Spinal cord (tissue), 10 donors: ENCODE measurements around the gene ENTREP3. TPM values are rescaled to one million over a fixed set of nuclear protein-coding genes. Genes with fewer than 3 reads are reported as not detected.
"Not testable (repeated sequence)": the region's sequence is repeated elsewhere in the genome, so short reads cannot be mapped to it uniquely, and the experiment has no call there.

Experiments used
- DNase-seq, 6 donors: peaks; one replicate each; pipeline versions ENCODE4 v3.0.0 to v3.0.0-alpha.2; 2013 to 2015; ENCODE audit warnings: low spot score in 6 of 6, low read depth in 4 of 6
- H3K27ac ChIP-seq: one replicate; pipeline ENCODE4 v1.5.1; 2013; ENCODE audit warnings: low read depth, low read length, control low read depth
- H3K27me3 ChIP-seq: one replicate; pipeline ENCODE4 v1.6.1; 2013; ENCODE audit warnings: low read length; ENCODE audit not compliant: control insufficient read depth, insufficient read depth
- H3K36me3 ChIP-seq: one replicate; pipeline ENCODE4 v1.6.1; 2013; ENCODE audit warnings: low read length; ENCODE audit not compliant: control insufficient read depth, insufficient read depth
- H3K4me1 ChIP-seq: one replicate; pipeline ENCODE4 v1.6.1; 2013; ENCODE audit warnings: low read length; ENCODE audit not compliant: control insufficient read depth, insufficient read depth
- H3K4me3 ChIP-seq: one replicate; pipeline ENCODE4 v1.5.1; 2013; ENCODE audit warnings: low read depth, low read length, control low read depth
- H3K9me3 ChIP-seq: one replicate; pipeline ENCODE4 v1.6.1; 2013; ENCODE audit warnings: low read length; ENCODE audit not compliant: control insufficient read depth, insufficient read depth
- WGBS: methylation state at CpG from one replicate; pipeline ENCODE4 v1.1.5; 2013; ENCODE audit warnings: missing lambda C conversion rate; ENCODE audit not compliant: insufficient coverage; 5-methylcytosine and 5-hydroxymethylcytosine counted together
- polyA plus RNA-seq, 2 donors: library from polyadenylated mRNA; unstranded; fragments of 120-200 nt; gene quantifications; one replicate each; pipeline ENCODE4 v1.2.1, GENCODE V29; 2013; ENCODE audit not compliant: insufficient read length in 2 of 2
- total RNA-seq, 2 donors: library from RNA; depleted of rRNA in 1 of 2; stranded (reverse); fragments of 120-200 nt in 1 of 2; fragments of >200 nt in 1 of 2; gene quantifications; one replicate each; pipeline versions ENCODE4 v1.2.3 to v1.2.4, GENCODE V29; 2013 to 2014
- donor health status: healthy.

Gene ENTREP3
- total and polyA plus RNA-seq, 4 donors: 8.5 to 42.5 (median 20.2) TPM

GRCh38 chr1:155254228-155254713 lies 1.0 kb downstream of the ENTREP3 start:
- Histone ChIP-seq H3K4me3 (peak overlapping the region; percentile 81), H3K27me3 (no peaks in the 10 kb centered on the region), H3K4me1 (peaks cover 56% of the 10 kb centered on the region), H3K27ac (peak overlapping the region; percentile 98), H3K9me3 (no peaks in the 10 kb centered on the region), H3K36me3 (peaks cover 64% of the 10 kb centered on the region)
- 11% methylated on average over 11 of the region's 12 CpGs for WGBS
- peak in 1 of 6 donors; percentile 47 for DNase-seq

GRCh38 chr1:155253797-155254196 lies 1.5 kb downstream of the ENTREP3 start:
- DNase-seq: no peak
- Histone ChIP-seq H3K27me3 (no peaks in the 10 kb centered on the region), H3K27ac (peak overlapping the region; percentile 98), H3K36me3 (peaks cover 64% of the 10 kb centered on the region), H3K9me3 (no peaks in the 10 kb centered on the region), H3K4me3 (peak overlapping the region; percentile 81), H3K4me1 (peaks cover 56% of the 10 kb centered on the region)
- 60% methylated on average over 3 of the region's 5 CpGs for WGBS

GRCh38 chr1:155253208-155253607 lies 2.1 kb downstream of the ENTREP3 start:
- Histone ChIP-seq H3K36me3 (peaks cover 64% of the 10 kb centered on the region), H3K27me3 (no peaks in the 10 kb centered on the region), H3K9me3 (no peaks in the 10 kb centered on the region), H3K4me3 (no peak overlapping the region), H3K4me1 (peaks cover 56% of the 10 kb centered on the region), H3K27ac (peak overlapping the region; percentile 98)
- DNase-seq: no peak
- WGBS: 75% methylated on average over 5 of the region's 5 CpGs

GRCh38 chr1:155251566-155251965 lies 3.7 kb downstream of the ENTREP3 start:
- DNase-seq: no peak
- no peak overlapping the region for H3K27ac ChIP-seq
- no peaks in the 10 kb centered on the region for H3K27me3 ChIP-seq
- H3K4me1 ChIP-seq: peaks cover 56% of the 10 kb centered on the region
- no peak overlapping the region for H3K4me3 ChIP-seq
- WGBS: 85% methylated on average over 4 of the region's 7 CpGs
- no peaks in the 10 kb centered on the region for H3K9me3 ChIP-seq
- peaks cover 69% of the 10 kb centered on the region for H3K36me3 ChIP-seq

DNA sequence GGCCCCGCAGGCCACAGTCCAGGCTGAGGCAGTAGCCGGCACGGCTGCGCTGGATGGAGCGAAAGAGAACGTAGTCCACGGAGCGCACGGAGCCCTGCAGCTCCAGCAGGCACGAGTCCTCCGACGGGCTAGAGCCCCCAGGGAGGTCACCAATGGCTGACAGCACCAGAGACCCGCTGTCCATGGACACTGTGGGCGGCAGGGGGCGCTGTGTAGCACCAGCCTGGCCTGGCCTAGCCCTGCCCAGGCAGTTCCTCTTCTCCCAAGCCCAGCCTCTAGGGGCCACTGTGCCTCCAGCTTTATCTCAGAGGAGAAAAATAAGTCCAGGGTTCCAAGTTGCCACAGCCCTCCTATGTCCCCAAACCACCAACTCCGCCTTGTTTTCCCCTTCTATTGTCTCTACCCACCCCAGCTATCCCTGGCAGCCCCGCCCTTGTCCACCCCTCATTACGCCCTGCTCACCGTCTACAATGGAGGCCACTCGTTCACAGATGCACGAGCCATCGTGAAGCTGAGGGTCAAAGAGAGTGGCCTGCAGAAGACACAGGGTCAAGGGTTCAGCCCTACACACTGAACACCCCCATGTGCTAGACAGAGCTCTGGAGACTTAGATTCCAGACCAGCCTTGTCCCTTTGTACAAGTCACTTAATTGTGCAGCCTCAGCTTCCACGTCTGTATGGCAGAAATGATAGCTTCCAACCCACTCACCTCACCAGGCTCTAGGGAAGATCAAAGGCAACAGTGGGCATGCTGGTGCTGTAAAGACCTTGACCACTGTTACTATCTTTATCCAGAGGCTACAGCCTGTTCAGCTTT lies 4.4 kb downstream of the ENTREP3 start:
- Histone ChIP-seq H3K27ac (no peak overlapping the region), H3K4me3 (peak overlapping the region; percentile 50), H3K9me3 (no peaks in the 10 kb centered on the region), H3K4me1 (peaks cover 49% of the 10 kb centered on the region), H3K27me3 (no peaks in the 10 kb centered on the region), H3K36me3 (peaks cover 61% of the 10 kb centered on the region)
- WGBS: 15% methylated on average over 23 of the region's 23 CpGs
- peak in 3 of 6 donors; percentile 86 to 97 (median 96) for DNase-seq

DNA sequence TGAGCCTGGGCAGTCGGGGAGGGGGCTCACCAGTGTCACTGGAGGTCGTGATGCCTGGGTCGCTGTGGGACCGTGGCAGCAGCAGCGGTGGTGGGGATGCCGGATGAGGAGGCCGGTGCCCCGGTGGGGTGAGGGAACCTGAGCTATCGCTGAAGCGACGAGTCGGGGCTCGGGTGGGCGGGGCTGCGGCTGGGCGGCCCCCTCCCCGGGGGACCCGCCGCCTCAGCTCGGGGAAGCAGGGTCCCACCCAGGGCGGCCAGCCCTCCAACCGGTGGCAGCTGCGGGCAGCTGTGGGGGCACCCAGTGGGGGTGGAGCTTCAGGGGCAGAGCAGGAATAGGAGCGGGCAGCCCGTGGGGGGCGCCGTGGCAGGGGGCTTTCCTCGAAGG lies 5.0 kb downstream of the ENTREP3 start:
- no peak for DNase-seq
- Histone ChIP-seq H3K36me3 (peaks cover 58% of the 10 kb centered on the region), H3K4me3 (peak overlapping the region; percentile 50), H3K4me1 (peaks cover 45% of the 10 kb centered on the region), H3K27ac (no peak overlapping the region), H3K27me3 (no peaks in the 10 kb centered on the region), H3K9me3 (no peaks in the 10 kb centered on the region)
- 30% methylated on average over 24 of the region's 28 CpGs for WGBS

DNA sequence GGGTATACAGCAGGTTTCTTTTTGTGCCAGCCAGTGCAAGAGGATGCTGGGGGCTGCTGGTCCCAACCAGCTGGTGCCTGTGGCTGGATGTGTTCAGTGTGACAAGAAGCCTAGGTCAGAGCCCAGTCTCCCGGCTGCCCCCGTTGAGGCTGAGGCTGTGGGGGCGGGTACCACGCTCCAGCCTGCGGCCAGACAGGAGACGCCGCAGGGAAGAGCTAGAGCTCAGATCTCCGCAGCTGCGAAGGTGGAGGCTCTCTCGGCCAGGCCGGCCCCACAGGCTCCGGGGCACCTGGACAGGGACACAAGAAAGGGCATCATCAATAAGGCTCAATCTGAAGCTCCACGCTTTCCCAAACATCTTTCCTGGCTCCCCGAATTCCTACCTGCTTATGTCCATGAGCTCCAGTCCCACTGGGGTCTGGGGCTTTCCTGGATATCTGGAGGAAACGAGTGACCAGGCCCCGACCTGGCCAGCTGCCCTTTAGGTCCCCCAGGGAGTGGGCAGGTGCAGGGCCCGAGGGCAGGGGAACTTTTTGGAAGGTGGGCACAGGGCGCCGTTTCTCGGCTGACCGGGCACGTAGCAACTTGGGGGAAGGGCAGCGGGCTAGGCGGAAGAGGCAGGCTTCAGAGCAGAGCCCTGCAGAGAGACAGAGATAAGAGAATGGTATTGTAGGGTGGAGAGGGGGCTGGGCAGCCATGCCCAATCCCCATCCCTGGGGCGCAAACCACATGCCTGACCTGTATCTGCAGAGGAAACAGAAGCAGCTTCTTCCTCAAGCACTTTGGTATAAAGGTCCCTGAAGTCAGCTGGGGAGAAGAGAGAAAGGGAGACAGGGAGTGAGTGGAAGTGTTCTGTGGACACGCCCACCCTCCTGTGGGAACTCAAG lies 7.4 kb downstream of the ENTREP3 start:
- H3K27ac ChIP-seq: no peak overlapping the region
- no peak for DNase-seq
- peaks cover 52% of the 10 kb centered on the region for H3K36me3 ChIP-seq
- H3K27me3 ChIP-seq: no peaks in the 10 kb centered on the region
- 91% methylated on average over 24 of the region's 26 CpGs for WGBS
- no peaks in the 10 kb centered on the region for H3K9me3 ChIP-seq
- H3K4me1 ChIP-seq: peaks cover 38% of the 10 kb centered on the region
- H3K4me3 ChIP-seq: no peak overlapping the region

GRCh38 chr1:155246796-155247195 lies 8.5 kb downstream of the ENTREP3 start:
- no CpG with 5 or more reads among the region's 3 CpGs for WGBS
- not testable (repeated sequence) for H3K27me3 ChIP-seq, H3K27ac ChIP-seq, H3K4me3 ChIP-seq, H3K9me3 ChIP-seq, DNase-seq
- Histone ChIP-seq H3K4me1 (peaks cover 37% of the 10 kb centered on the region), H3K36me3 (peaks cover 48% of the 10 kb centered on the region)

- peak overlapping the region; percentile 82 for H3K4me3 ChIP-seq
- 0% methylated on average over 1 of the region's 8 CpGs for WGBS
Measured at GRCh38 chr1:155245163-155245524, 10.1 kb downstream of the ENTREP3 start.

More at GRCh38 chr1:155245163-155245524, 10.1 kb downstream of the ENTREP3 start:
- Histone ChIP-seq H3K27me3 (no peaks in the 10 kb centered on the region), H3K4me1 (peaks cover 29% of the 10 kb centered on the region), H3K27ac (peak overlapping the region; percentile 93), H3K9me3 (no peaks in the 10 kb centered on the region), H3K36me3 (peaks cover 33% of the 10 kb centered on the region)
- no peak for DNase-seq
